Measurements from ENCODE around the gene PTPRN2.

The PTPRN2 gene

GRCh38 chr7:157813053-157813452 is 774.6 kb downstream of the PTPRN2 start:
- no peak overlapping the region for H3K4me3 Mint-ChIP-seq
- no peak overlapping the region for H3K27ac Mint-ChIP-seq
- TF ChIP-seq, protein P1, sequence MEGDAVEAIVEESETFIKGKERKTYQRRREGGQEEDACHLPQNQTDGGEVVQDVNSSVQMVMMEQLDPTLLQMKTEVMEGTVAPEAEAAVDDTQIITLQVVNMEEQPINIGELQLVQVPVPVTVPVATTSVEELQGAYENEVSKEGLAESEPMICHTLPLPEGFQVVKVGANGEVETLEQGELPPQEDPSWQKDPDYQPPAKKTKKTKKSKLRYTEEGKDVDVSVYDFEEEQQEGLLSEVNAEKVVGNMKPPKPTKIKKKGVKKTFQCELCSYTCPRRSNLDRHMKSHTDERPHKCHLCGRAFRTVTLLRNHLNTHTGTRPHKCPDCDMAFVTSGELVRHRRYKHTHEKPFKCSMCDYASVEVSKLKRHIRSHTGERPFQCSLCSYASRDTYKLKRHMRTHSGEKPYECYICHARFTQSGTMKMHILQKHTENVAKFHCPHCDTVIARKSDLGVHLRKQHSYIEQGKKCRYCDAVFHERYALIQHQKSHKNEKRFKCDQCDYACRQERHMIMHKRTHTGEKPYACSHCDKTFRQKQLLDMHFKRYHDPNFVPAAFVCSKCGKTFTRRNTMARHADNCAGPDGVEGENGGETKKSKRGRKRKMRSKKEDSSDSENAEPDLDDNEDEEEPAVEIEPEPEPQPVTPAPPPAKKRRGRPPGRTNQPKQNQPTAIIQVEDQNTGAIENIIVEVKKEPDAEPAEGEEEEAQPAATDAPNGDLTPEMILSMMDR (IDR thresholded peaks at IDR 0.05), result no peak
- peaks cover 16% of the 10 kb centered on the region for H3K4me1 Mint-ChIP-seq
- no peaks in the 10 kb centered on the region for H3K36me3 Mint-ChIP-seq (ENCODE audit: low read depth)
- DNase-seq, result no peak
- H3K27me3 Mint-ChIP-seq (ENCODE audit: low read depth, poor library complexity), result no peaks in the 10 kb centered on the region
- H3K9me3 Mint-ChIP-seq, result peaks cover 32% of the 10 kb centered on the region

GRCh38 chr7:157811946-157812345 is 775.7 kb downstream of the PTPRN2 start:
- Mint-ChIP-seq H3K4me3 (no peak overlapping the region), H3K27me3 (ENCODE audit: low read depth, poor library complexity) (no peaks in the 10 kb centered on the region), H3K9me3 (peaks cover 42% of the 10 kb centered on the region), H3K4me1 (peaks cover 5% of the 10 kb centered on the region), H3K36me3 (ENCODE audit: low read depth) (no peaks in the 10 kb centered on the region), H3K27ac (no peak overlapping the region)
- no peak for DNase-seq
- TF ChIP-seq, protein P1 (IDR thresholded peaks at IDR 0.05), result no peak

- no peak for DNase-seq
- Mint-ChIP-seq H3K36me3 (ENCODE audit: low read depth) (no peaks in the 10 kb centered on the region), H3K27me3 (ENCODE audit: low read depth, poor library complexity) (no peaks in the 10 kb centered on the region), H3K4me3 (no peak overlapping the region), H3K9me3 (peaks cover 42% of the 10 kb centered on the region), H3K4me1 (peaks cover 10% of the 10 kb centered on the region), H3K27ac (no peak overlapping the region)
- TF ChIP-seq, protein P1 (IDR thresholded peaks at IDR 0.05), result no peak
Measured at GRCh38 chr7:157809863-157810851, 777.5 kb downstream of the PTPRN2 start.

GRCh38 chr7:157809154-157809862 is 778.3 kb downstream of the PTPRN2 start:
- H3K27me3 Mint-ChIP-seq (ENCODE audit: low read depth, poor library complexity), result peaks cover 3% of the 10 kb centered on the region
- no peak for DNase-seq
- H3K36me3 Mint-ChIP-seq (ENCODE audit: low read depth), result no peaks in the 10 kb centered on the region
- H3K27ac Mint-ChIP-seq, result no peak overlapping the region
- no peak overlapping the region for H3K4me3 Mint-ChIP-seq
- peaks cover 18% of the 10 kb centered on the region for H3K4me1 Mint-ChIP-seq
- H3K9me3 Mint-ChIP-seq, result peaks cover 42% of the 10 kb centered on the region
- TF ChIP-seq, protein P1 (IDR thresholded peaks at IDR 0.05), result no peak

DNA sequence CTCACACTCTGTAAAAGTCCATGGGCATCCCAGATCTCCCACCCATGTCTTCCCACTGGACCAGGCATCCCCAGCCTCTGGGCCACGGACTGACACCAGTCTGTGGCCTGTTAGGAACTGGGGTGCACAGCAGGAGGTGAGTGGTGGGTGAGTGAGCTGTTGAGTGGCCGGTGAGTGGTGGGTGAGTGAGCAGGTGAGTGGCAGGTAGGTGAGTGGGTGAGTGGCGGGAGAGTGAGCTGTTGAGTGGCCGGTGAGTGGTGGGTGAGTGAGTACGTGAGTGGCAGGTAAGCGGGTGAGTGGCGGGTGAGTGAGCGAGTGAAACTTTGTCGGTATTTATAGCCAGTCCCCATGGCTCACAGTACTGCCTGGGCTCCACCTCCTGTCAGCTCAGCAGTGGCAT is 779.6 kb downstream of the PTPRN2 start:
- peaks cover 50% of the 10 kb centered on the region for H3K9me3 Mint-ChIP-seq
- no peak for DNase-seq
- TF ChIP-seq, protein P1 (IDR thresholded peaks at IDR 0.05), result no peak
- H3K27me3 Mint-ChIP-seq (ENCODE audit: low read depth, poor library complexity), result peaks cover 3% of the 10 kb centered on the region
- no peak overlapping the region for H3K27ac Mint-ChIP-seq
- no peaks in the 10 kb centered on the region for H3K36me3 Mint-ChIP-seq (ENCODE audit: low read depth)
- H3K4me1 Mint-ChIP-seq, result peaks cover 14% of the 10 kb centered on the region
- no peak overlapping the region for H3K4me3 Mint-ChIP-seq

Data from nephron progenitor cell (in vitro differentiated cells).